Upper lobe of left lung (tissue), 4 donors: Measurements from ENCODE around the gene EBP.

Experiments
- EP300 ChIP-seq, 4 donors: sonication (generic); formaldehyde crosslinking; IDR thresholded peaks; one replicate each; pipeline ENCODE4 v1.5.1; 2017; ENCODE audit warnings: antibody characterized with exemption in 4 of 4, control low read depth in 2 of 4
- POLR2A ChIP-seq, 4 donors: fragments of 450-650 bp; IDR thresholded peaks; one replicate each; pipeline ENCODE4 v1.5.1; 2016 to 2017; ENCODE audit warnings: antibody characterized with exemption in 4 of 4, mild to moderate bottlenecking in 2 of 4
- POLR2AphosphoS5 ChIP-seq, 2 donors: sonication (generic); formaldehyde crosslinking; IDR thresholded peaks; one replicate each; pipeline ENCODE4 v1.5.1; 2017; ENCODE audit warnings: antibody characterized with exemption in 2 of 2
- TF ChIP-seq, protein P1 (sequence below), 6 experiments: fragments of 450-650 bp in 4 of 6; fragments of 200-600 bp in 2 of 6; sonication (generic) in 2 of 6; IDR thresholded peaks; one replicate each; pipeline ENCODE4 v1.5.1; 2016 to 2019; ENCODE audit warnings: antibody characterized with exemption in 6 of 6

DNA sequence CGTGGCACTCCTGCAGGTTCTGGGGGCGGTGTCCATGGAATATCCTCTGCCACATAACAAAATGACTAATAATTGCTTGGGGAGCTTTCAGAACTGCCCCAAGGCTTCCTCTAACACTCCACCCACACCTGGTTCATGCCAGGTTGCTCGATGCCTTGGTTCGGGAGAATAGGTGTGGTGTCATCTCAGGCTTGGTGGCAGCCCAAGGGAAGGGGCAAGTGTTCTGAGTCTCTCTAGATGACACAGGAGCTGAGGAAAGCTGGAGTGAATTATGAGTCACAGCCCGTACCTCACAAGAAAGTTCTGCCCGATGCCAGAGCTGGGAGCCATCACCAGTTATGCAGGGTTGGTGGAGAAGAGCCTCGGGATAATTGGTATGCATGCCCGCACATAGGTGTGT, 30.9 kb upstream of the EBP start:
- TF ChIP-seq, protein P1, sequence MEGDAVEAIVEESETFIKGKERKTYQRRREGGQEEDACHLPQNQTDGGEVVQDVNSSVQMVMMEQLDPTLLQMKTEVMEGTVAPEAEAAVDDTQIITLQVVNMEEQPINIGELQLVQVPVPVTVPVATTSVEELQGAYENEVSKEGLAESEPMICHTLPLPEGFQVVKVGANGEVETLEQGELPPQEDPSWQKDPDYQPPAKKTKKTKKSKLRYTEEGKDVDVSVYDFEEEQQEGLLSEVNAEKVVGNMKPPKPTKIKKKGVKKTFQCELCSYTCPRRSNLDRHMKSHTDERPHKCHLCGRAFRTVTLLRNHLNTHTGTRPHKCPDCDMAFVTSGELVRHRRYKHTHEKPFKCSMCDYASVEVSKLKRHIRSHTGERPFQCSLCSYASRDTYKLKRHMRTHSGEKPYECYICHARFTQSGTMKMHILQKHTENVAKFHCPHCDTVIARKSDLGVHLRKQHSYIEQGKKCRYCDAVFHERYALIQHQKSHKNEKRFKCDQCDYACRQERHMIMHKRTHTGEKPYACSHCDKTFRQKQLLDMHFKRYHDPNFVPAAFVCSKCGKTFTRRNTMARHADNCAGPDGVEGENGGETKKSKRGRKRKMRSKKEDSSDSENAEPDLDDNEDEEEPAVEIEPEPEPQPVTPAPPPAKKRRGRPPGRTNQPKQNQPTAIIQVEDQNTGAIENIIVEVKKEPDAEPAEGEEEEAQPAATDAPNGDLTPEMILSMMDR (IDR thresholded peaks at IDR 0.05): no peak
- TF ChIP-seq POLR2A (IDR thresholded peaks at IDR 0.05): no peak
- no peak for TF ChIP-seq POLR2AphosphoS5 (IDR thresholded peaks at IDR 0.05)
- no peak for TF ChIP-seq EP300 (IDR thresholded peaks at IDR 0.05)
